Keratinocyte (primary cell): ENCODE data around the gene OLIG1. TPM values are rescaled to one million over a fixed set of nuclear protein-coding genes. Genes with fewer than 3 reads are reported as not detected.

ENCODE experiments used
- DNase-seq: peaks from one replicate; pipeline ENCODE4 v3.0.0-alpha.2; 2011; ENCODE audit warnings: low read depth, missing footprints, low spot score
- FAIRE-seq: peaks from 2 replicates; lab custom pipeline; 2011; peaks lifted over from hg19 to GRCh38; lab: Jason Lieb, UNC
- H2AFZ ChIP-seq: 2 replicates; pipeline ENCODE4 v1.6.0; 2012; ENCODE audit warnings: low read length, control low read depth, inconsistent platforms; ENCODE audit not compliant: control insufficient read depth
- H3K27ac ChIP-seq: 2 replicates; pipeline ENCODE4 v1.5.1; 2011; ENCODE audit warnings: low read length; ENCODE audit not compliant: control insufficient read depth, insufficient read depth
- H3K27me3 ChIP-seq: 3 replicates; pipeline ENCODE4 v1.6.0; 2011; ENCODE audit warnings: low read length; ENCODE audit not compliant: control insufficient read depth, insufficient read depth; ENCODE audit errors: extremely low read depth
- H3K36me3 ChIP-seq, 2 experiments: 2 replicates in 1 of 2; 3 replicates in 1 of 2; pipeline ENCODE4 v1.5.1; 2011; ENCODE audit warnings: low read length in 2 of 2, mild to moderate bottlenecking in 1 of 2; ENCODE audit not compliant: control insufficient read depth in 2 of 2, insufficient read depth in 2 of 2; ENCODE audit errors: extremely low read depth in 1 of 2
- H3K4me1 ChIP-seq: 3 replicates; pipeline ENCODE4 v1.5.1; 2011; ENCODE audit warnings: low read length; ENCODE audit not compliant: control insufficient read depth, insufficient read depth; ENCODE audit errors: extremely low read depth
- H3K4me2 ChIP-seq: 3 replicates; pipeline ENCODE4 v1.6.0; 2011; ENCODE audit warnings: low read depth, low read length; ENCODE audit not compliant: control insufficient read depth, insufficient read depth; ENCODE audit errors: extremely low read depth
- H3K4me3 ChIP-seq, 3 experiments: fragments of 200-600 bp in 1 of 3; sonication (generic) in 1 of 3; 2 replicates in 2 of 3; 3 replicates in 1 of 3; pipeline ENCODE4 v1.5.1; 2011 to 2016; ENCODE audit warnings: low read length in 3 of 3, mild to moderate bottlenecking in 3 of 3, control low read depth in 2 of 3, inconsistent platforms in 1 of 3, low read depth in 1 of 3, mixed read lengths in 1 of 3, mixed run types in 1 of 3, moderate library complexity in 1 of 3; ENCODE audit not compliant: control insufficient read depth in 2 of 3, insufficient read depth in 2 of 3; ENCODE audit errors: extremely low read depth in 1 of 3
- H3K79me2 ChIP-seq: 2 replicates; pipeline ENCODE4 v1.6.0; 2012; ENCODE audit warnings: low read length; ENCODE audit not compliant: control insufficient read depth, insufficient read depth
- H3K9ac ChIP-seq: 3 replicates; pipeline ENCODE4 v1.6.0; 2011; ENCODE audit warnings: low read length; ENCODE audit not compliant: control insufficient read depth, insufficient read depth; ENCODE audit errors: extremely low read depth
- H3K9me1 ChIP-seq: 3 replicates; pipeline ENCODE4 v1.6.0; 2011; ENCODE audit warnings: low read length; ENCODE audit not compliant: control insufficient read depth, insufficient read depth; ENCODE audit errors: extremely low read depth
- H3K9me3 ChIP-seq: 2 replicates; pipeline ENCODE4 v1.5.1; 2012; ENCODE audit warnings: low read depth, low read length; ENCODE audit not compliant: control insufficient read depth
- H4K20me1 ChIP-seq: 3 replicates; pipeline ENCODE4 v1.6.0; 2011; ENCODE audit warnings: low read length; ENCODE audit not compliant: control insufficient read depth, insufficient read depth; ENCODE audit errors: extremely low read depth
- EZH2 ChIP-seq: IDR thresholded peaks from one replicate; pipeline ENCODE4 v1.6.1; 2012; ENCODE audit warnings: inconsistent platforms, mild to moderate bottlenecking, low read length, moderate library complexity
- dilution Hi-C: fragments of 300-500 bp; cut with MboI; formaldehyde crosslinking; loops from one replicate; pipeline ENCODE4 v1.7.0; 2020; ENCODE audit warnings: low sequenced_read_pairs; ENCODE audit not compliant: extremely low pct_ligation_motif_present
- polyA plus RNA-seq, 5 experiments: library from polyadenylated mRNA; depleted of rRNA in 3 of 5; stranded (reverse) in 3 of 5; stranded (forward) in 1 of 5; unstranded in 1 of 5; fragments of >200 nt; gene quantifications; 1 replicate in 1 of 5; 2 replicates in 3 of 5; 3 replicates in 1 of 5; pipeline versions ENCODE4 v1.2.1 to v1.2.3, GENCODE V29; 2011 to 2012; ENCODE audit warnings: missing spikeins in 2 of 5, low read depth in 1 of 5, low replicate concordance in 1 of 5
- TF ChIP-seq, protein P1 (sequence below), 3 experiments: IDR thresholded peaks in 1 of 3; conservative IDR thresholded peaks in 1 of 3; optimal IDR thresholded peaks in 1 of 3; 2 replicates in 2 of 3; 3 replicates in 1 of 3; pipeline versions ENCODE3 to v1.5.1; 2011; ENCODE audit warnings: low read length in 3 of 3, mild to moderate bottlenecking in 3 of 3, moderate library complexity in 2 of 3, control low read depth in 1 of 3, inconsistent platforms in 1 of 3; ENCODE audit not compliant: insufficient read depth in 2 of 3; ENCODE audit errors: extremely low read depth in 1 of 3

Gene OLIG1
- polyA plus RNA-seq, 1 donor (not counting 4 experiments of a cell fraction or from before 2014, with no cell fraction given), result not detected

DNA sequence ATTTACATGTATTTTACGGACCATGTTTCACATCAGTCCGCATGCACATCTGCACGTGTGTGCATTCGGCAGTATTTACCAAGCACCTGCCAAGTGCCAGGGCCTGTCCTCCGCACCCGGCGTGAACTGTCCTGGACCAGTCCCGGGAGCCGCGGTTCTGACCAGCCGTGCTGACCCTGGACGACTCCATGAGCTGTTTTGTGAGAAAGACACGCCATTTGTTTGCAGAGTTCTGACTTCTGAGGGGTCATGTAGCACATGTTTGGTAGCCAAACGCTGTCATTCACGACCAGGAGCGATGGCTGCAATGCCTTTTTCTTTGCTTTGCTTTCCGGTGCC lies 47.5 kb upstream of the OLIG1 start:
- TF ChIP-seq, protein P1, sequence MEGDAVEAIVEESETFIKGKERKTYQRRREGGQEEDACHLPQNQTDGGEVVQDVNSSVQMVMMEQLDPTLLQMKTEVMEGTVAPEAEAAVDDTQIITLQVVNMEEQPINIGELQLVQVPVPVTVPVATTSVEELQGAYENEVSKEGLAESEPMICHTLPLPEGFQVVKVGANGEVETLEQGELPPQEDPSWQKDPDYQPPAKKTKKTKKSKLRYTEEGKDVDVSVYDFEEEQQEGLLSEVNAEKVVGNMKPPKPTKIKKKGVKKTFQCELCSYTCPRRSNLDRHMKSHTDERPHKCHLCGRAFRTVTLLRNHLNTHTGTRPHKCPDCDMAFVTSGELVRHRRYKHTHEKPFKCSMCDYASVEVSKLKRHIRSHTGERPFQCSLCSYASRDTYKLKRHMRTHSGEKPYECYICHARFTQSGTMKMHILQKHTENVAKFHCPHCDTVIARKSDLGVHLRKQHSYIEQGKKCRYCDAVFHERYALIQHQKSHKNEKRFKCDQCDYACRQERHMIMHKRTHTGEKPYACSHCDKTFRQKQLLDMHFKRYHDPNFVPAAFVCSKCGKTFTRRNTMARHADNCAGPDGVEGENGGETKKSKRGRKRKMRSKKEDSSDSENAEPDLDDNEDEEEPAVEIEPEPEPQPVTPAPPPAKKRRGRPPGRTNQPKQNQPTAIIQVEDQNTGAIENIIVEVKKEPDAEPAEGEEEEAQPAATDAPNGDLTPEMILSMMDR (optimal IDR thresholded peaks at IDR 0.05 in 1 of 3, IDR thresholded peaks at IDR 0.05 in 1 of 3, conservative IDR thresholded peaks at IDR 0.05 in 1 of 3; ENCODE audit: extremely low read depth in 1 of 3, insufficient read depth in 2 of 3, low read length in 3 of 3), result no peak
- TF ChIP-seq EZH2, result peak; percentile 77
- Histone ChIP-seq H3K4me1 (no peaks in the 10 kb centered on the region), H4K20me1 (peaks cover 6% of the 10 kb centered on the region), H3K36me3 (no peaks in the 10 kb centered on the region), H3K4me2 (no peak overlapping the region), H3K9me1 (no peaks in the 10 kb centered on the region), H3K79me2 (no peaks in the 10 kb centered on the region), H2AFZ (no peak overlapping the region), H3K27ac (no peak overlapping the region), H3K9me3 (no peaks in the 10 kb centered on the region), H3K4me3 (no peak overlapping the region), H3K9ac (no peak overlapping the region), H3K27me3 (peaks cover 98% of the 10 kb centered on the region)
- DNase-seq, result no peak
- dilution Hi-C loops, result no loop called here
- FAIRE-seq, result no peak

DNA sequence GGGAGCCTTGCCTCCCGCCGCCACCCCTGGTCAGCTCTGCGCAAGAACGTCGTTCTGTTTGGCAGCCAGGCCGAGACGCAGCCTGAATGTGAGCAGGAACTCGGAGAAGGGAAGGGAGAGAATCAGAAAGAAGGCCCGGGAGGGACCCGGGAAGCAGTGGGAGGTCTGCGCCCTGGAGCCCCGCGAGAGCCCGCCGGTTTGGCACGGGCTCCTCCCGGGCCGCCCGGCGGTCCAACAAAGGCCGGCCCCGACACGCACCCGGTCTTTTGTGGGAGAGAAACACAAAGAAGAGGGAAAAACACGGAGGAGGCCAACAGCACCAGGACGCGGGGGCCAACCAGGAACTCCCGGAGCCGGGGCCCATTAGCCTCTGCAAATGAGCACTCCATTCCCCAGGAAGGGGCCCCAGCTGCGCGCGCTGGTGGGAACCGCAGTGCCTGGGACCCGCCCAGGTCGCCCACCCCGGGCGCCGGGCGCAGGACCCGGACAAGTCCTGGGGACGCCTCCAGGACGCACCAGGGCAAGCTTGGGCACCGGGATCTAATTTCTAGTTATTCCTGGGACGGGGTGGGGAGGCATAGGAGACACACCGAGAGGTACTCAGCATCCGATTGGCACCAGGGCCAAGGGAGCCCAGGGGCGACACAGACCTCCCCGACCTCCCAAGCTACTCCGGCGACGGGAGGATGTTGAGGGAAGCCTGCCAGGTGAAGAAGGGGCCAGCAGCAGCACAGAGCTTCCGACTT lies 46.9 kb upstream of the OLIG1 start:
- H3K27ac ChIP-seq, result no peak overlapping the region
- no peak overlapping the region for H3K4me2 ChIP-seq
- H3K9me1 ChIP-seq, result no peaks in the 10 kb centered on the region
- H3K36me3 ChIP-seq, result no peaks in the 10 kb centered on the region
- dilution Hi-C loops, result no loop called here
- H3K4me1 ChIP-seq, result no peaks in the 10 kb centered on the region
- H3K4me3 ChIP-seq, result no peak overlapping the region
- no peak for FAIRE-seq
- H2AFZ ChIP-seq, result no peak overlapping the region
- no peaks in the 10 kb centered on the region for H3K9me3 ChIP-seq
- H3K9ac ChIP-seq, result no peak overlapping the region
- TF ChIP-seq EZH2, result no peak
- TF ChIP-seq, protein P1 (optimal IDR thresholded peaks at IDR 0.05 in 1 of 3, IDR thresholded peaks at IDR 0.05 in 1 of 3, conservative IDR thresholded peaks at IDR 0.05 in 1 of 3; ENCODE audit: extremely low read depth in 1 of 3, insufficient read depth in 2 of 3, low read length in 3 of 3), result no peak
- peaks cover 6% of the 10 kb centered on the region for H4K20me1 ChIP-seq
- H3K79me2 ChIP-seq, result no peaks in the 10 kb centered on the region
- DNase-seq, result no peak
- peaks cover 99% of the 10 kb centered on the region for H3K27me3 ChIP-seq
